Erythroblast (primary cell): ENCODE measurements around the gene PKP3.
"Not testable (repeated sequence)": the region's sequence is repeated elsewhere in the genome, so short reads cannot be mapped to it uniquely, and the experiment has no call there.

Experiments
- GATA1 ChIP-seq: IDR thresholded peaks from 2 replicates; pipeline ENCODE4 v1.6.1; 2011; ENCODE audit warnings: low read depth, mild to moderate bottlenecking, control low read depth, low read length, moderate library complexity
- POLR2A ChIP-seq: IDR thresholded peaks from 2 replicates; pipeline ENCODE4 v1.6.1; 2011; ENCODE audit warnings: mild to moderate bottlenecking, low read length

GRCh38 chr11:401196-401595, 7.2 kb downstream of the PKP3 start:
- TF ChIP-seq POLR2A, GATA1: not testable (repeated sequence)
